Measurements from ENCODE around the gene UQCRC1. TPM values are rescaled to one million over a fixed set of nuclear protein-coding genes. Genes with fewer than 3 reads are reported as not detected.

Gene UQCRC1
- total RNA-seq, 1 experiment from 2014 or later, result 288 TPM

- in situ Hi-C loops (cut with HindIII; ENCODE audit: low pct_unique_long_range_greater_than_20kb, low sequenced_read_pairs), result no loop called here
- peak; percentile 28 for DNase-seq (ENCODE audit: low read depth, low spot score)
Measured at GRCh38 chr3:48612309-48612708, 2.9 kb upstream of the UQCRC1 start.

GRCh38 chr3:48607519-48607918 lies 1.9 kb downstream of the UQCRC1 start:
- DNase-seq (ENCODE audit: low read depth, low spot score), result peak; percentile 43
- in situ Hi-C loops (cut with HindIII; ENCODE audit: low pct_unique_long_range_greater_than_20kb, low sequenced_read_pairs), result no loop called here

GRCh38 chr3:48601622-48601994 lies 7.8 kb downstream of the UQCRC1 start:
- no peak for DNase-seq (ENCODE audit: low read depth, low spot score)
- in situ Hi-C loops (cut with HindIII; ENCODE audit: low pct_unique_long_range_greater_than_20kb, low sequenced_read_pairs), result no loop called here

GRCh38 chr3:48600711-48601621 lies 8.5 kb downstream of the UQCRC1 start:
- DNase-seq (ENCODE audit: low read depth, low spot score), result no peak
- in situ Hi-C loops (cut with HindIII; ENCODE audit: low pct_unique_long_range_greater_than_20kb, low sequenced_read_pairs), result no loop called here

GRCh38 chr3:48599509-48600285 lies 9.7 kb downstream of the UQCRC1 start:
- in situ Hi-C loops (cut with HindIII; ENCODE audit: low pct_unique_long_range_greater_than_20kb, low sequenced_read_pairs), result no loop called here
- DNase-seq (ENCODE audit: low read depth, low spot score), result no peak

- no peak for DNase-seq (ENCODE audit: low read depth, low spot score)
- in situ Hi-C loops (cut with HindIII; ENCODE audit: low pct_unique_long_range_greater_than_20kb, low sequenced_read_pairs), result no loop called here
Measured at GRCh38 chr3:48599077-48599501, 10.4 kb downstream of the UQCRC1 start.

- DNase-seq (ENCODE audit: low read depth, low spot score), result no peak
- in situ Hi-C loops (cut with HindIII; ENCODE audit: low pct_unique_long_range_greater_than_20kb, low sequenced_read_pairs), result no loop called here
Measured at GRCh38 chr3:48598323-48599076, 10.9 kb downstream of the UQCRC1 start.

GRCh38 chr3:48597408-48597800 lies 12.0 kb downstream of the UQCRC1 start:
- in situ Hi-C loops (cut with HindIII; ENCODE audit: low pct_unique_long_range_greater_than_20kb, low sequenced_read_pairs), result no loop called here
- DNase-seq (ENCODE audit: low read depth, low spot score), result no peak

GRCh38 chr3:48596676-48597407 lies 12.6 kb downstream of the UQCRC1 start:
- no peak for DNase-seq (ENCODE audit: low read depth, low spot score)
- in situ Hi-C loops (cut with HindIII; ENCODE audit: low pct_unique_long_range_greater_than_20kb, low sequenced_read_pairs), result no loop called here

- no peak for DNase-seq (ENCODE audit: low read depth, low spot score)
- in situ Hi-C loops (cut with HindIII; ENCODE audit: low pct_unique_long_range_greater_than_20kb, low sequenced_read_pairs), result no loop called here
Measured at GRCh38 chr3:48596157-48596556, 13.3 kb downstream of the UQCRC1 start.

- DNase-seq (ENCODE audit: low read depth, low spot score), result no peak
- in situ Hi-C loops (cut with HindIII; ENCODE audit: low pct_unique_long_range_greater_than_20kb, low sequenced_read_pairs), result no loop called here
Measured at GRCh38 chr3:48595526-48596121, 13.8 kb downstream of the UQCRC1 start.

- in situ Hi-C loops (cut with HindIII; ENCODE audit: low pct_unique_long_range_greater_than_20kb, low sequenced_read_pairs), result no loop called here
Measured at GRCh38 chr3:48595075-48595525, 14.3 kb downstream of the UQCRC1 start, which contains the start of gene COL7A1. Gene COL7A1, minus strand, starts transcription at chr3:48595329. Its CDS starts 170 bp downstream, at chr3:48595159.

GRCh38 chr3:48594417-48595049 lies 14.9 kb downstream of the UQCRC1 start:
- in situ Hi-C loops (cut with HindIII; ENCODE audit: low pct_unique_long_range_greater_than_20kb, low sequenced_read_pairs), result no loop called here
- no peak for DNase-seq (ENCODE audit: low read depth, low spot score)

More at GRCh38 chr3:48595075-48595525, 14.3 kb downstream of the UQCRC1 start, which contains the start of gene COL7A1:
- DNase-seq (ENCODE audit: low read depth, low spot score), result no peak

- no peak for DNase-seq (ENCODE audit: low read depth, low spot score)
- in situ Hi-C loops (cut with HindIII; ENCODE audit: low pct_unique_long_range_greater_than_20kb, low sequenced_read_pairs), result no loop called here
Measured at GRCh38 chr3:48593337-48593736, 16.1 kb downstream of the UQCRC1 start.

- no peak for DNase-seq (ENCODE audit: low read depth, low spot score)
- in situ Hi-C loops (cut with HindIII; ENCODE audit: low pct_unique_long_range_greater_than_20kb, low sequenced_read_pairs), result no loop called here
Measured at GRCh38 chr3:48592519-48593087, 16.8 kb downstream of the UQCRC1 start.

- in situ Hi-C loops (cut with HindIII; ENCODE audit: low pct_unique_long_range_greater_than_20kb, low sequenced_read_pairs), result no loop called here
- DNase-seq (ENCODE audit: low read depth, low spot score), result no peak
Measured at GRCh38 chr3:48591886-48592518, 17.4 kb downstream of the UQCRC1 start.
